SIG-M5 (cell line): ENCODE measurements around the gene TPX2.
"Not testable (repeated sequence)": the region's sequence is repeated elsewhere in the genome, so short reads cannot be mapped to it uniquely, and the experiment has no call there.

ENCODE experiments used
- DNase-seq: peaks from one replicate; lab custom pipeline; 2025; lab: John Stamatoyannopoulos, UW

Gene TPX2

GRCh38 chr20:31719644-31720485, 19.2 kb upstream of the TPX2 start:
- DNase-seq, result no peak

GRCh38 chr20:31720486-31721407, 18.3 kb upstream of the TPX2 start:
- no peak for DNase-seq

GRCh38 chr20:31721408-31722256, 17.5 kb upstream of the TPX2 start:
- DNase-seq, result no peak

GRCh38 chr20:31722257-31723068, 16.6 kb upstream of the TPX2 start, which contains the start of gene BCL2L1:
TSS of gene BCL2L1 (minus strand) at chr20:31722868. CDS start at chr20:31722218, 650 bp downstream.
- no peak for DNase-seq

- DNase-seq, result no peak
Observed at GRCh38 chr20:31723069-31723318, 16.1 kb upstream of the TPX2 start.

GRCh38 chr20:31723319-31724078, 15.6 kb upstream of the TPX2 start:
- peak; percentile 63 for DNase-seq

GRCh38 chr20:31731321-31731717, 7.8 kb upstream of the TPX2 start:
- DNase-seq, result no peak

- DNase-seq, result no peak
Observed at GRCh38 chr20:31739550-31739977, 474 bp downstream of the TPX2 start.

- no peak for DNase-seq
Observed at GRCh38 chr20:31740208-31740607, 1.1 kb downstream of the TPX2 start.

- DNase-seq, result no peak
Observed at GRCh38 chr20:31740656-31741323, 1.7 kb downstream of the TPX2 start.

GRCh38 chr20:31746068-31746878, 7.2 kb downstream of the TPX2 start:
- DNase-seq, result no peak

GRCh38 chr20:31747028-31747427, 7.9 kb downstream of the TPX2 start:
- DNase-seq, result not testable (repeated sequence)

- no peak for DNase-seq
Observed at GRCh38 chr20:31747640-31748039, 8.6 kb downstream of the TPX2 start.

GRCh38 chr20:31749223-31749622, 10.1 kb downstream of the TPX2 start:
- no peak for DNase-seq

- DNase-seq, result no peak
Observed at GRCh38 chr20:31751126-31751525, 12.0 kb downstream of the TPX2 start.

GRCh38 chr20:31757254-31757653, 18.2 kb downstream of the TPX2 start:
- no peak for DNase-seq

GRCh38 chr20:31758521-31758920, 19.4 kb downstream of the TPX2 start:
- no peak for DNase-seq

- no peak for DNase-seq
Observed at GRCh38 chr20:31758991-31759390, 19.9 kb downstream of the TPX2 start.
